Osteoblast (primary cell): Measurements from ENCODE around the gene LRWD1. TPM values are rescaled to one million over a fixed set of nuclear protein-coding genes. Genes with fewer than 3 reads are reported as not detected.

ENCODE experiments used
- DNase-seq: peaks from one replicate; pipeline ENCODE4 v3.0.0; 2011; ENCODE audit warnings: low spot score, mixed read lengths; ENCODE audit not compliant: insufficient read length; ENCODE audit errors: missing footprints
- H2AFZ ChIP-seq: 2 replicates; pipeline ENCODE4 v1.6.0; 2011; ENCODE audit warnings: mild to moderate bottlenecking, low read length
- H3K27ac ChIP-seq: 2 replicates; pipeline ENCODE4 v1.5.1; 2011; ENCODE audit warnings: mild to moderate bottlenecking, low read depth, low read length, moderate library complexity
- H3K27me3 ChIP-seq: 2 replicates; pipeline ENCODE4 v1.6.0; 2012; ENCODE audit warnings: mild to moderate bottlenecking, control low read depth, inconsistent platforms, low read length, moderate library complexity; ENCODE audit not compliant: insufficient read depth
- H3K36me3 ChIP-seq: 2 replicates; pipeline ENCODE4 v1.5.1; 2011; ENCODE audit warnings: mild to moderate bottlenecking, low read length, control low read depth, moderate library complexity; ENCODE audit not compliant: insufficient read depth
- H3K4me1 ChIP-seq: 2 replicates; pipeline ENCODE4 v1.5.1; 2011; ENCODE audit warnings: mild to moderate bottlenecking, low read length, control low read depth, moderate library complexity; ENCODE audit not compliant: insufficient read depth
- H3K4me2 ChIP-seq: 2 replicates; pipeline ENCODE4 v1.6.0; 2011; ENCODE audit warnings: mild to moderate bottlenecking, low read length; ENCODE audit not compliant: insufficient read depth
- H3K4me3 ChIP-seq: fragments of 200-600 bp; sonication (generic); 3 replicates; pipeline ENCODE4 v1.5.1; 2012; ENCODE audit warnings: mild to moderate bottlenecking, low read length, inconsistent platforms; ENCODE audit not compliant: insufficient read depth
- H3K79me2 ChIP-seq: 2 replicates; pipeline ENCODE4 v1.6.0; 2012; ENCODE audit warnings: mild to moderate bottlenecking, low read length, control low read depth, inconsistent platforms; ENCODE audit not compliant: insufficient read depth
- H3K9me3 ChIP-seq: 2 replicates; pipeline ENCODE4 v1.5.1; 2011; ENCODE audit warnings: low read depth, low read length, control low read depth
- H4K20me1 ChIP-seq: 2 replicates; pipeline ENCODE4 v1.6.0; 2012; ENCODE audit warnings: mild to moderate bottlenecking, low read length, control low read depth; ENCODE audit not compliant: insufficient read depth
- CTCF ChIP-seq: IDR thresholded peaks from 2 replicates; pipeline ENCODE4 v1.5.1; 2011; ENCODE audit warnings: mild to moderate bottlenecking, low read depth, low read length, moderate library complexity; ENCODE audit errors: extremely low read depth
- total RNA-seq: library from RNA; depleted of rRNA; stranded (reverse); fragments of >200 nt; gene quantifications from 2 replicates; pipeline ENCODE4 v1.2.3, GENCODE V29; 2012

Gene LRWD1
- total RNA-seq, 1 donor, result 24.2 TPM

- peak; percentile 73 for DNase-seq
- Histone ChIP-seq H3K4me3 (peak overlapping the region; percentile 91), H3K27ac (no peak overlapping the region), H3K27me3 (no peaks in the 10 kb centered on the region), H3K9me3 (no peaks in the 10 kb centered on the region), H3K4me2 (peak overlapping the region; percentile 86), H3K36me3 (no peaks in the 10 kb centered on the region), H3K4me1 (peaks cover 13% of the 10 kb centered on the region), H4K20me1 (peaks cover 5% of the 10 kb centered on the region), H2AFZ (no peak overlapping the region), H3K79me2 (peaks cover 36% of the 10 kb centered on the region)
- no peak for TF ChIP-seq CTCF
Observed at GRCh38 chr7:102466097-102466496, 1.3 kb downstream of the LRWD1 start.

GRCh38 chr7:102467581-102468477 lies 3.0 kb downstream of the LRWD1 start:
- peaks cover 13% of the 10 kb centered on the region for H3K4me1 ChIP-seq
- no peak overlapping the region for H3K27ac ChIP-seq
- peak; percentile 88 for DNase-seq
- no peak overlapping the region for H3K4me3 ChIP-seq
- no peak for TF ChIP-seq CTCF
- H3K36me3 ChIP-seq, result peaks cover 12% of the 10 kb centered on the region
- no peaks in the 10 kb centered on the region for H3K27me3 ChIP-seq
- peaks cover 25% of the 10 kb centered on the region for H3K79me2 ChIP-seq
- H4K20me1 ChIP-seq, result no peaks in the 10 kb centered on the region
- no peak overlapping the region for H3K4me2 ChIP-seq
- no peaks in the 10 kb centered on the region for H3K9me3 ChIP-seq
- no peak overlapping the region for H2AFZ ChIP-seq

- H3K36me3 ChIP-seq, result peaks cover 21% of the 10 kb centered on the region
- peaks cover 10% of the 10 kb centered on the region for H3K4me1 ChIP-seq
- DNase-seq, result peak; percentile 85
- H3K4me3 ChIP-seq, result no peak overlapping the region
- TF ChIP-seq CTCF, result no peak
- H3K9me3 ChIP-seq, result no peaks in the 10 kb centered on the region
- H3K27ac ChIP-seq, result no peak overlapping the region
- peaks cover 21% of the 10 kb centered on the region for H3K79me2 ChIP-seq
- H4K20me1 ChIP-seq, result no peaks in the 10 kb centered on the region
- H3K27me3 ChIP-seq, result no peaks in the 10 kb centered on the region
- no peak overlapping the region for H3K4me2 ChIP-seq
- H2AFZ ChIP-seq, result no peak overlapping the region
Observed at GRCh38 chr7:102468478-102469350, 3.9 kb downstream of the LRWD1 start.
